Lower lobe of right lung (tissue), 2 donors: ENCODE data around the gene MMP14. TPM values are rescaled to one million over a fixed set of nuclear protein-coding genes. Genes with fewer than 3 reads are reported as not detected.

Experiments used
- ATAC-seq, 2 donors: fragments of 200-7000 bp; cut with Tn5 transposase; one replicate each; pipeline ENCODE4 v1.9.1; 2020 to 2022; ENCODE audit warnings: mild to moderate bottlenecking in 2 of 2, moderate library complexity in 2 of 2
- DNase-seq: peaks from one replicate; pipeline ENCODE4 v3.0.0-alpha.2; 2020
- H3K27ac ChIP-seq: fragments of 200-600 bp; one replicate; pipeline ENCODE4 v1.8.0; 2022
- H3K27me3 ChIP-seq: fragments of 200-600 bp; one replicate; pipeline ENCODE4 v1.8.0; 2022; ENCODE audit warnings: low read depth
- H3K36me3 ChIP-seq: fragments of 200-600 bp; one replicate; pipeline ENCODE4 v1.8.0; 2022; ENCODE audit warnings: mild to moderate bottlenecking
- H3K4me1 ChIP-seq: fragments of 200-600 bp; one replicate; pipeline ENCODE4 v1.8.0; 2022
- H3K4me3 ChIP-seq: fragments of 200-600 bp; one replicate; pipeline ENCODE4 v1.8.0; 2022; ENCODE audit warnings: mild to moderate bottlenecking
- H3K9me3 ChIP-seq: fragments of 200-600 bp; one replicate; pipeline ENCODE4 v1.8.0; 2022
- CTCF ChIP-seq: fragments of 200-600 bp; IDR thresholded peaks from one replicate; pipeline ENCODE4 v1.8.0; 2022; ENCODE audit warnings: antibody characterized with exemption, mild to moderate bottlenecking
- intact Hi-C: fragments of 100-400 bp; cut with DNase I; formaldehyde crosslinking; loops from one replicate; pipeline ENCODE4 v1.11.0; 2022
- total RNA-seq: library from RNA; stranded (reverse); fragmentation: NEBNext Ultra II Directional; extraction: Animal tissue kit (Norgen Biotek cat#: 25700); gene quantifications from one replicate; pipeline ENCODE4 v1.2.1, GENCODE V29; 2021
- donor health status: DM: no; HTN: yes; CAD: no; lungs with severe emphysema.

The MMP14 gene
- total RNA-seq, 1 donor from 2014 or later: 124 TPM

- ATAC-seq (no peak), DNase-seq (no peak)
- no peaks in the 10 kb centered on the region for H3K36me3 ChIP-seq
- H3K27me3 ChIP-seq: no peaks in the 10 kb centered on the region
- H3K9me3 ChIP-seq: no peaks in the 10 kb centered on the region
- H3K4me3 ChIP-seq: peak overlapping the region; percentile 70
- TF ChIP-seq CTCF: no peak
- peak overlapping the region; percentile 68 for H3K27ac ChIP-seq
- intact Hi-C loops: no loop called here
- H3K4me1 ChIP-seq: peaks cover 26% of the 10 kb centered on the region
These were observed 49.6 kb downstream of the MMP14 start for GRCh38 chr14:22885975-22886374.

- peak overlapping the region; percentile 68 for H3K27ac ChIP-seq
- no peaks in the 10 kb centered on the region for H3K36me3 ChIP-seq
- H3K27me3 ChIP-seq: no peaks in the 10 kb centered on the region
- peak overlapping the region; percentile 70 for H3K4me3 ChIP-seq
- no peak for TF ChIP-seq CTCF
- no peaks in the 10 kb centered on the region for H3K9me3 ChIP-seq
- intact Hi-C loops: no loop called here
- peaks cover 26% of the 10 kb centered on the region for H3K4me1 ChIP-seq
- peak; percentile 87 for DNase-seq
- peak; percentile 92 for ATAC-seq
These were observed 50.3 kb downstream of the MMP14 start for GRCh38 chr14:22886500-22887259.

GRCh38 chr14:22887260-22887989 is 51.0 kb downstream of the MMP14 start:
- H3K9me3 ChIP-seq: no peaks in the 10 kb centered on the region
- H3K4me1 ChIP-seq: peaks cover 26% of the 10 kb centered on the region
- ATAC-seq (peak; percentile 81 to 91), DNase-seq (no peak)
- peak overlapping the region; percentile 70 for H3K4me3 ChIP-seq
- no peaks in the 10 kb centered on the region for H3K27me3 ChIP-seq
- peak overlapping the region; percentile 68 for H3K27ac ChIP-seq
- intact Hi-C loops: no loop called here
- no peak for TF ChIP-seq CTCF
- H3K36me3 ChIP-seq: no peaks in the 10 kb centered on the region

- no peak for TF ChIP-seq CTCF
- no peak for ATAC-seq
- intact Hi-C loops: no loop called here
- Histone ChIP-seq H3K4me3 (peak overlapping the region; percentile 70), H3K36me3 (no peaks in the 10 kb centered on the region), H3K27me3 (no peaks in the 10 kb centered on the region), H3K4me1 (peaks cover 26% of the 10 kb centered on the region), H3K27ac (peak overlapping the region; percentile 68), H3K9me3 (no peaks in the 10 kb centered on the region)
- DNase-seq: no peak
These were observed 51.6 kb downstream of the MMP14 start for GRCh38 chr14:22887990-22888378.

- DNase-seq (no peak), ATAC-seq (no peak)
- Histone ChIP-seq H3K4me3 (no peak overlapping the region), H3K36me3 (no peaks in the 10 kb centered on the region), H3K27ac (no peak overlapping the region), H3K4me1 (peaks cover 26% of the 10 kb centered on the region), H3K27me3 (no peaks in the 10 kb centered on the region), H3K9me3 (no peaks in the 10 kb centered on the region)
- no peak for TF ChIP-seq CTCF
- intact Hi-C loops: no loop called here
These were observed 52.3 kb downstream of the MMP14 start for GRCh38 chr14:22888662-22889061.
